Measurements from ENCODE around the gene HAL.

HAL gene

GRCh38 chr12:96033549-96034389 is 37.6 kb upstream of the HAL start:
- no peak for DNase-seq (ENCODE audit: low read depth, low spot score)
- ChIA-PET POLR2A (no interaction called here), CTCF (interaction anchor here (2.8 kb wide), 1 partner anchor 35 kb away, joined by 17 read pairs; no protein-coding TSS in a partner anchor)
- TF ChIP-seq CTCF (IDR thresholded peaks at IDR 0.05; ENCODE audit: insufficient read depth, low read length, missing control alignments): no peak
- peak overlapping the region; percentile 100 for H3K4me3 ChIP-seq (ENCODE audit: low read depth, low read length)

- TF ChIP-seq CTCF (IDR thresholded peaks at IDR 0.05; ENCODE audit: insufficient read depth, low read length, missing control alignments): no peak
- H3K4me3 ChIP-seq (ENCODE audit: low read depth, low read length): no peak overlapping the region
- CTCF ChIA-PET: no interaction called here
- POLR2A ChIA-PET: no interaction called here
- no peak for DNase-seq (ENCODE audit: low read depth, low spot score)
These were observed 33.7 kb upstream of the HAL start for GRCh38 chr12:96029826-96030225.

GRCh38 chr12:96028538-96028937 is 32.4 kb upstream of the HAL start:
- ChIA-PET CTCF (interaction anchor here (0.9 to 1.0 kb wide), 2 partner anchors 30 to 488 kb away, joined by 3 read pairs; no protein-coding TSS in a partner anchor), POLR2A (no interaction called here)
- DNase-seq (ENCODE audit: low read depth, low spot score): no peak
- H3K4me3 ChIP-seq (ENCODE audit: low read depth, low read length): no peak overlapping the region
- TF ChIP-seq CTCF (IDR thresholded peaks at IDR 0.05; ENCODE audit: insufficient read depth, low read length, missing control alignments): no peak

GRCh38 chr12:96026331-96026730 is 30.2 kb upstream of the HAL start:
- CTCF ChIA-PET: no interaction called here
- DNase-seq (ENCODE audit: low read depth, low spot score): no peak
- no peak overlapping the region for H3K4me3 ChIP-seq (ENCODE audit: low read depth, low read length)
- POLR2A ChIA-PET: no interaction called here
- TF ChIP-seq CTCF (IDR thresholded peaks at IDR 0.05; ENCODE audit: insufficient read depth, low read length, missing control alignments): no peak

- ChIA-PET CTCF (no interaction called here), POLR2A (no interaction called here)
- H3K4me3 ChIP-seq (ENCODE audit: low read depth, low read length): no peak overlapping the region
- TF ChIP-seq CTCF (IDR thresholded peaks at IDR 0.05; ENCODE audit: insufficient read depth, low read length, missing control alignments): no peak
- no peak for DNase-seq (ENCODE audit: low read depth, low spot score)
These were observed 29.4 kb upstream of the HAL start for GRCh38 chr12:96025518-96025917.

DNA sequence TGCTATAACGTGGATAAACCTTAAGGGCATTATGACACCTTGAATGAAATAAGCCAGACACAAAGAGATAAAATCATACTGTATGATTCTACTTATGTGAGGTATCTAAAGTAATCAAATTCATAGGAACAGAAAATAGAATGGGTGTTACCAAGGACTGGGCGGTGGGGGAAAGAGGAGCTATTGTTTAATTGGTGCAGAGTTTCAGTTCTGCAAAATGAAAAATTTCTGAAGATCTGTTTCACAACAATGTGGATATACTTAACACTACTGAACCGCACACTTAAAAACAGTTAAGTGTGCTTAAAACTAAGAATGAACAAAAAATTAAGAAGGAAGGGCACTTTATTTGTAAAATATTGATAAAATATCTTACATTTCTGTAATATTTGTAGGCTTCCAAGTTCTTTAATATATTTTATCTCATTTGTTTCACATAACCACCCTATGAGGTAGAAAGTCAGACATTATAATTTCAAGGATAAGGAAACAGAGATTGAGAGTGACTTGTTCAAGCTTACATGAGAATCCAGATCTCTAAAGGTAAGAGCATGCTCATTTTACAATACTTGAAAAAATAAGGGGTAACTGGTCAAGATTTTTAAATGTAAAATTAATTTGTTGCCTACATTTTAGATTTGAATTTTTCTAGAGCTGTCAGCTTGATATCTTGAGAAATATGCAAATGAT is 24.3 kb upstream of the HAL start:
- TF ChIP-seq CTCF (IDR thresholded peaks at IDR 0.05; ENCODE audit: insufficient read depth, low read length, missing control alignments): no peak
- POLR2A ChIA-PET: no interaction called here
- no peak for DNase-seq (ENCODE audit: low read depth, low spot score)
- CTCF ChIA-PET: interaction anchor here (1.4 to 2.4 kb wide), 3 partner anchors 195 to 496 kb away, joined by 3 to 7 read pairs (median 6); partner anchors contain the start of gene CFAP54
- no peak overlapping the region for H3K4me3 ChIP-seq (ENCODE audit: low read depth, low read length)

Data from AG04449 (cell line).